GM19043 (cell line): ENCODE measurements around the gene OTOG.

Source experiments
- ATAC-seq: cut with Tn5 transposase; IDR thresholded peaks from one replicate; pipeline ENCODE4 v1.9.1; 2021; ENCODE audit warnings: low read depth; ENCODE audit not compliant: unreplicated experiment

OTOG gene

GRCh38 chr11:17547051-17547577, at the start of gene OTOG:
TSS of gene OTOG (plus strand) at chr11:17547259. CDS start at chr11:17547373, 114 bp downstream.
- no peak for ATAC-seq

- ATAC-seq: no peak
These were observed 49.0 kb upstream of the OTOG start for GRCh38 chr11:17498058-17498457.

- ATAC-seq: no peak
These were observed 48.6 kb upstream of the OTOG start for GRCh38 chr11:17498475-17498874.

GRCh38 chr11:17500673-17501072, 46.4 kb upstream of the OTOG start:
- ATAC-seq: no peak

- ATAC-seq: no peak
These were observed 44.4 kb upstream of the OTOG start for GRCh38 chr11:17502630-17503029.

- ATAC-seq: no peak
These were observed 42.5 kb upstream of the OTOG start for GRCh38 chr11:17504330-17505107.

- no peak for ATAC-seq
These were observed 41.9 kb upstream of the OTOG start for GRCh38 chr11:17505146-17505545.

- ATAC-seq: no peak
These were observed 40.7 kb upstream of the OTOG start for GRCh38 chr11:17506314-17506713.

GRCh38 chr11:17506942-17507341, 40.1 kb upstream of the OTOG start:
- ATAC-seq: no peak

- ATAC-seq: no peak
These were observed 39.3 kb upstream of the OTOG start for GRCh38 chr11:17507773-17508172.

- no peak for ATAC-seq
These were observed 38.8 kb upstream of the OTOG start for GRCh38 chr11:17508306-17508705.

GRCh38 chr11:17508791-17509190, 38.3 kb upstream of the OTOG start:
- ATAC-seq: no peak

GRCh38 chr11:17510507-17511206, 36.4 kb upstream of the OTOG start:
- ATAC-seq: no peak

GRCh38 chr11:17511571-17511970, 35.5 kb upstream of the OTOG start:
- no peak for ATAC-seq

- no peak for ATAC-seq
These were observed 35.0 kb upstream of the OTOG start for GRCh38 chr11:17512101-17512500.

GRCh38 chr11:17513853-17514252, 33.2 kb upstream of the OTOG start:
- ATAC-seq: no peak

- ATAC-seq: no peak
These were observed 32.6 kb upstream of the OTOG start for GRCh38 chr11:17514476-17514875.

GRCh38 chr11:17515443-17516176, 31.4 kb upstream of the OTOG start:
- ATAC-seq: no peak

- ATAC-seq: no peak
These were observed 30.4 kb upstream of the OTOG start for GRCh38 chr11:17516551-17517150.

GRCh38 chr11:17517186-17517585, 29.9 kb upstream of the OTOG start:
- no peak for ATAC-seq

- no peak for ATAC-seq
These were observed 28.7 kb upstream of the OTOG start for GRCh38 chr11:17518366-17518765.
